Right lobe of liver (tissue), 4 donors: ENCODE results near the gene C1orf50.

Experiments
- POLR2A ChIP-seq: fragments of 450-650 bp; IDR thresholded peaks from one replicate; pipeline ENCODE4 v1.6.1; 2017; ENCODE audit warnings: antibody characterized with exemption, mild to moderate bottlenecking
- TF ChIP-seq, protein P1 (sequence below), 4 donors: fragments of 200-600 bp in 3 of 4; fragments of 450-650 bp in 1 of 4; IDR thresholded peaks; one replicate each; pipeline versions ENCODE4 v1.5.1 to v1.8.0; 2016 to 2022; ENCODE audit warnings: antibody characterized with exemption in 4 of 4, mild to moderate bottlenecking in 2 of 4
- donor health status: DM: no; HTN: no; CAD: no.
- donor health status: DM: no; HTN: no; CAD: no.
- donor health status: DM: no; HTN: yes; CAD: no.

DNA sequence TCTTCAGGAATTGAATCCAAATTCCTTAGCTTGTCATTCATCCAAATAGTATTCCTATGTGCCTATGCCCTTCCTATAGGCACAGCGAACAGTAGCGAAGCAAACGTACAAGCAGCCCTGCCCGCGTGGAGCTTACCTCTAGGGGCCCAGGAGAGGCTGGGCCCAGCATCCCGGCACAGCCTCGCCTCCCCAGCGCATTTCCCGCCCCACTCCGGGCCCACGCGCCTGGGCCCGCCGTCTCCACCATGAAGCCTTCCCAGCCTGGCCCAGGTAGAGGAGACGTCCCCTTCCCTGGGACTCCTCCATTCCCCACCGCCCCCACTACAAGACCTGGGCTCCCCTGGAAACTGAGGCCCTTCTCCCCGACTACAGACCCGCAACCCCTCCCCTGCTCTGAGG lies 17.5 kb downstream of the C1orf50 start:
- TF ChIP-seq, protein P1, sequence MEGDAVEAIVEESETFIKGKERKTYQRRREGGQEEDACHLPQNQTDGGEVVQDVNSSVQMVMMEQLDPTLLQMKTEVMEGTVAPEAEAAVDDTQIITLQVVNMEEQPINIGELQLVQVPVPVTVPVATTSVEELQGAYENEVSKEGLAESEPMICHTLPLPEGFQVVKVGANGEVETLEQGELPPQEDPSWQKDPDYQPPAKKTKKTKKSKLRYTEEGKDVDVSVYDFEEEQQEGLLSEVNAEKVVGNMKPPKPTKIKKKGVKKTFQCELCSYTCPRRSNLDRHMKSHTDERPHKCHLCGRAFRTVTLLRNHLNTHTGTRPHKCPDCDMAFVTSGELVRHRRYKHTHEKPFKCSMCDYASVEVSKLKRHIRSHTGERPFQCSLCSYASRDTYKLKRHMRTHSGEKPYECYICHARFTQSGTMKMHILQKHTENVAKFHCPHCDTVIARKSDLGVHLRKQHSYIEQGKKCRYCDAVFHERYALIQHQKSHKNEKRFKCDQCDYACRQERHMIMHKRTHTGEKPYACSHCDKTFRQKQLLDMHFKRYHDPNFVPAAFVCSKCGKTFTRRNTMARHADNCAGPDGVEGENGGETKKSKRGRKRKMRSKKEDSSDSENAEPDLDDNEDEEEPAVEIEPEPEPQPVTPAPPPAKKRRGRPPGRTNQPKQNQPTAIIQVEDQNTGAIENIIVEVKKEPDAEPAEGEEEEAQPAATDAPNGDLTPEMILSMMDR (IDR thresholded peaks at IDR 0.05) = no peak
- TF ChIP-seq POLR2A = no peak
